GM12874 (cell line): ENCODE results near the gene COLEC12.

Experiments
- CTCF ChIP-seq: IDR thresholded peaks from 2 replicates; pipeline ENCODE4 v1.5.1; 2011; ENCODE audit warnings: low read depth, mild to moderate bottlenecking, control low read depth, low read length, moderate library complexity; ENCODE audit not compliant: insufficient read depth

Gene COLEC12

DNA sequence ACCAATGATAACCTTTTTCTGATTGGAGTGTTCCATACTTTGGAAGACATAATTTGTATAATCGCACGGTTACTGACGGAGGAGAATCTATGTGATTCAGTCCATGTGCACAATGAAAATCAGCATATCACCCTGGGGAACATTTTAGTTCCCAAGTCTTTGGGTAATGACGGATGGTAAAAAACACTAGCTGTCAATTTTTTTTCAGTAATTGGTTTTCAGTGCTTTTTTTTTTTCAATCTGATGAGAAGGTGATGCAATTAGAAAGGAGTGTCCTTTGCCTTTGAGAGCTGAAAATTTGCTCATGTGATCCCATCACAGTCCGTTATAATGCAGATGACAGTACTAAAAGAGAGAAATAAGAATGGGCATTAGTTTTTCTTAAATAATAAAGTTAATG is 180.8 kb downstream of the COLEC12 start:
- no peak for TF ChIP-seq CTCF

DNA sequence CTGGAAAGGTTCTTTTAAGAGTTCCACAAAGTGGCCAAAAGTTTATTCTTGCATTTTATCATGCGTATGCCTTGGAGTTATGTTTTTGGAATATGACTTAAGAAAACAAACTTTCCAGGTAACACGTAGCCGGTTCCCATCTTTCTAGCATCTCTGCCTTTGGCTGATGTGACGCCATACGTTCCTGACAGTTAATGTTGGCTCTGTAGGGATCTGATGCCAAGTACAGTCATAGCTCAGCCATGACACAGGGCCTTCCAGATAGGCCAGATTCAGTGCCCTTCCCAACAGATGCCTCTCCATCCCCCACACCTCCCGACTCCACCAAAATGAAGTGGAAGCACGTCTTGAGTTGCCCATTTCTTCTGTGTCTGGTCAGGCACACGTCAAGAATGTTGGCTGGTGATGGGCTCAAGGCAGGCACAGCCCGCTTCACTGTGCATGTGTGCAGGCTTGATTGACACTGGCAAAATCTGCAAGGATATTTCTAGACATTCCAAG is 181.7 kb downstream of the COLEC12 start:
- TF ChIP-seq CTCF, result no peak

DNA sequence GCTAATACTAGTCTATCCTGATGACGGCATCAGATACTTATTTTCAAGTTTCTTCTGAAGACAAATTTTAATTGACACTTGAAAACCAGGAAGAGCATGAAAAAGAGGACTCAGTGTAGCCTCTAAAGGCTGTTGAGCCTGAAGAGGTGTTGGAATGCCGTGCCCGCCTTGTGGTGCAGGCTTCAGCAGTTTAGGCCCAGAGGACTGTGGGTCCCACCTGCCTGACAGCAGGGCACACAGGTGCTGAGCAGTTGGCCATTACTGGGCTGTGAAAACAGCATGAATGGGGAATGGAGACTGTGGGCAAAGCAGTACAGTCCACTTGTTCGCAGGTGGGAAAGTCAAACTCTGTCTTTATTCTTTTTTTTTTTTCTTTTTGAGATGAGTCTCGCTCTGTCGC is 182.9 kb downstream of the COLEC12 start:
- TF ChIP-seq CTCF, result no peak

- TF ChIP-seq CTCF, result no peak
Measured at GRCh38 chr18:316393-316792, 184.1 kb downstream of the COLEC12 start.

DNA sequence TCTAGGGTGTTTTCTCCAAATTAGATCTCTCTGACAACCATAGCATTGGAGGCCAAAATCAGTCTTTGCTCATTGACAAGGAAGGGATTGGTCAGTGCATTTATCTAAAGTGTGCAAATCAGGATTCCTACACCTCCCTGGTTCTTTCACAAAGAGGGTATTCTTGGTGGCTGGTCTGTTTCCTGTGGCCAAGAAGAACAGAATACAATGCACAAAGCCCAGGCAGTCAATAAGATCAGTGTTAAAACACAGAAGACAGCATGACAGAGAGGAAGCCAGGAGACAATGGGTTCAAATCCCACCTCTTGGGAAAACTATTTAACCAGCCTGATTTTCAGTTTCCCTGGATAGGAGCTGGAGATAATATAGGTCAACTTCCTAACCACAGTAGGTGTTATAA is 186.6 kb downstream of the COLEC12 start:
- TF ChIP-seq CTCF, result no peak

- no peak for TF ChIP-seq CTCF
Measured at GRCh38 chr18:312415-312814, 188.1 kb downstream of the COLEC12 start.

DNA sequence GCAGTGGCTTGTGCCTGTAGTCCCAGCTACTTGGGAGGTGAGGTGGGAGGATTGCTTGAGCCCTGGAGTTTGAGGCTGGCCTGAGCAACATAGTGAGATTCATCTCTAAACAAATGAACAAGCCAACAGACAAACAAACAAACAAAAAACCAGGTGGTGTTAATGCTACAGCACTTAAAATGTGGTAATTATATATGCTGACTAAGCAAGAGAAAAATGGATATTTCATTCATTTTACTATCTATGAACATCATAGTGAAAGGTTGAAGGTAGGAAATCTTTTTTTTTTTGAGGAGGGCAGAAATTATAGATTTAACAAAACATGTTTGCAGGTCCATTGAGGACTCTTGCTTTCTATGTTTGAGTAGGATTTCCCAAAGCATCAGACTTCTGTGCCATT is 190.5 kb downstream of the COLEC12 start:
- TF ChIP-seq CTCF, result no peak
